Left cardiac atrium (tissue), 4 donors: ENCODE measurements around the gene FANCC. TPM values are rescaled to one million over a fixed set of nuclear protein-coding genes. Genes with fewer than 3 reads are reported as not detected.
"Not testable (repeated sequence)": the region's sequence is repeated elsewhere in the genome, so short reads cannot be mapped to it uniquely, and the experiment has no call there.

Experiments used
- ATAC-seq, 2 donors: fragments of 200-7000 bp; cut with Tn5 transposase; one replicate each; pipeline ENCODE4 v1.9.1; 2020; ENCODE audit warnings: mild to moderate bottlenecking in 2 of 2, moderate library complexity in 2 of 2
- DNase-seq: peaks from one replicate; pipeline ENCODE4 v3.0.0-alpha.2; 2020
- intact Hi-C, 2 donors: fragments of 100-400 bp; cut with DNase I; formaldehyde crosslinking; loops; one replicate each; pipeline versions ENCODE4 v1.14.1 to v1.15.1; 2022 to 2023
- total RNA-seq, 2 donors: library from RNA; stranded (reverse); fragmentation: NEBNext Ultra II Directional; extraction: Animal tissue kit (Norgen Biotek cat#: 25700); gene quantifications; one replicate each; pipeline ENCODE4 v1.2.1, GENCODE V29; 2021
- donor health status: DM: no; HTN: yes; CAD: no.
- donor health status: DM: no; HTN: yes; CAD: no; lungs with severe emphysema.
- donor health status: DM: yes; HTN: yes; CAD: no.
- donor health status: Dilated cardiomyopathy.

Gene FANCC
- total RNA-seq, 2 donors from 2014 or later: 5.0 to 6.2 TPM

- DNase-seq (no peak), ATAC-seq (peak in 1 of 2 donors; percentile 33)
- intact Hi-C loops: no loop called here
These were observed 66.9 kb downstream of the FANCC start for GRCh38 chr9:95250462-95251221.

- DNase-seq (no peak), ATAC-seq (no peak)
- intact Hi-C loops: no loop called here
These were observed 67.5 kb downstream of the FANCC start for GRCh38 chr9:95249986-95250385.

- no peak for ATAC-seq
- no peak for DNase-seq
- intact Hi-C loops: no loop called here
These were observed 71.0 kb downstream of the FANCC start for GRCh38 chr9:95246547-95246946.

DNA sequence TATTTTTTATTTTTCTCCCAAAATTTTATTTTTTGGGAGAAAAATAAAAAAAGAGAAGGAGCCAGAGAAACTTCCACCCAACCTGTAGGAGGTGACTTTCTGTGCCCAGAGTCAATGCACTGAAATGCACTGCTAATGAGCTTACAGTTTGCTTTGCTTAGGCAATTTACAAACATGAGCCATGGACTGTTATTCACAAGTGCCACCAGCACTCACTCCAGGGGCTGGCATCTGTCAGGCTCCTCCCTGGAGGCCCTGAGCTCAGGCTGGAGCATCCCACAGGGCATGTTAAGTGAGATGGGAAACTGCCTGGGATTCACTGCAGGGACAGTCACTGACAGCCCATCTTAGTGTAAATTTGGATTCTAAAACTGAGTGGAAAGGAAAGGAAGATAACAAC, 74.9 kb downstream of the FANCC start:
- DNase-seq: no peak
- intact Hi-C loops: no loop called here
- no peak for ATAC-seq

GRCh38 chr9:95239071-95239470, 78.4 kb downstream of the FANCC start:
- no peak for ATAC-seq

GRCh38 chr9:95237336-95237735, 80.2 kb downstream of the FANCC start:
- intact Hi-C loops: no loop called here
- ATAC-seq (no peak), DNase-seq (no peak)

More at GRCh38 chr9:95239071-95239470, 78.4 kb downstream of the FANCC start:
- intact Hi-C loops: no loop called here
- DNase-seq: no peak

DNA sequence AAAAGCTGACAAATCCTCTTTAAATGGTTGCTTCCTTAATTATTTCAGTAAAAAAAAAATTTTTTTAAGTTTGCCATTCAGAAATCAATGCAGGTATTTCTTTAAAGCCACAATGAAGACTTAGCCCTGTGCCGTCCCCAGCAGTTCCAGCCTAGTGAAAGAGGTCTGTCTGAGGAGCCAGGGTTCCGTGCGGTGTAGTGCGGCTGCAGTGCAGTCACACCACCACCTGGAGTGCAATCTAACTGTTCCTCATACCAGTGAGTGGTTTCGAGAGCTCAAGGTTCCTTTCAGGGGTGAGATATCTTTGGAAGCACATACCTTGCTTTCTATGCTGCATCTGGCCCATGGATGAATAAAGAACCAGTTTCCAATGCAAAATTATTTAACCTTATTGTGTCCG, 87.5 kb downstream of the FANCC start:
- ATAC-seq (no peak), DNase-seq (no peak)
- intact Hi-C loops: no loop called here

DNA sequence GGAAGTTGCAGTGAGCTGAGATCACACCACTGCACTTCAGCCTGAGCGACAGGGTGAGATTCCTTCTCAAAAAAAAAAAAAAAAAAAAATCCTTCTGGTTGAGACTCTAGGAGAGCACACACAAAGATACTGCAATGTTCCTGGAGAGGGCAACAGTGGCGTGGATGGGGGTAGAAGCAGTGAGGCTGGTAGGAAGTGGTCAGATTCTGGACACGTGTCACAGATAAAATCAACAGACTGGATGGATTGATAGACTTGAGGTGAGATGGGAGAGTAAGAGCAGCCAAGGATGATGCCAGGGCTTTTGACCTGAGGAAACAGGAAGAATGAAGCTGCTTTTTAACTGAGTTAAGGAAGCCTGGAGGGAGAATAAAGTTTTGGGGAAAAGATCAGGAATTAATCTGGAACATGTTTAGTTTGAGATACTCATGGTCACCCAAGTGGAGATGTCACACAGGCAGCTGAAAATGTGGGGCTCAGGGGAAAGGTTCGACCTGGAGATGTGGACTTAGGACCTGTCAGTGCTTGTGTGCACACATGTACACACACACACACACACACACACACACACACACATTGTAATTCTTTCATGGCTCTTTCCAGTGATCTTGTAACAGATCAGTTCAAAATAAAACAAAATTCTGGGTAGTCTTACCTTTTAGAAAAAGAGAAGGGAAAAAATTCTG, 88.1 kb downstream of the FANCC start:
- no peak for DNase-seq
- intact Hi-C loops: no loop called here
- no peak for ATAC-seq

DNA sequence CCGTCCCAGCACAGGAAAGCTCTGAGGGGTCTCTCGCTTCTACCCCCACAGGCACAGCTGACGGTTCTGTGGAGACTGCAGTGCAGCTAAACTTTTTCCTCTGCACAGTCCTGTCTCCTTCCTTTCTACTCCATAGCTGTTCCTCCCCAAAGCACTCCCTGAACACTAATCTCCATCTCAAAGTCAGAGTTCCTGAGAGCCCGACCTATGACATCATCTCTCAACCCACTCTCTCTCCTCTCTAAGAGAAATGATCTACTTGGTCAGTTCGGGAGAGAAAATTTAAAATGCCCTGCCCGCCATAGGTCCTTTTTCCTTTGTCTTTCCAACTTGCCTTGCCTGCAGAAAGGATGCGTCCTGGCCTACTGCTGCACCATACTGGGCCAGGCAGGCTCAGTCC, 90.6 kb downstream of the FANCC start:
- ATAC-seq (peak in 1 of 2 donors; percentile 23), DNase-seq (no peak)
- intact Hi-C loops: no loop called here

GRCh38 chr9:95225726-95226106, 91.8 kb downstream of the FANCC start:
- DNase-seq (no peak), ATAC-seq (no peak)
- intact Hi-C loops: no loop called here

GRCh38 chr9:95225076-95225725, 92.3 kb downstream of the FANCC start:
- DNase-seq: no peak
- intact Hi-C loops: no loop called here
- no peak for ATAC-seq

DNA sequence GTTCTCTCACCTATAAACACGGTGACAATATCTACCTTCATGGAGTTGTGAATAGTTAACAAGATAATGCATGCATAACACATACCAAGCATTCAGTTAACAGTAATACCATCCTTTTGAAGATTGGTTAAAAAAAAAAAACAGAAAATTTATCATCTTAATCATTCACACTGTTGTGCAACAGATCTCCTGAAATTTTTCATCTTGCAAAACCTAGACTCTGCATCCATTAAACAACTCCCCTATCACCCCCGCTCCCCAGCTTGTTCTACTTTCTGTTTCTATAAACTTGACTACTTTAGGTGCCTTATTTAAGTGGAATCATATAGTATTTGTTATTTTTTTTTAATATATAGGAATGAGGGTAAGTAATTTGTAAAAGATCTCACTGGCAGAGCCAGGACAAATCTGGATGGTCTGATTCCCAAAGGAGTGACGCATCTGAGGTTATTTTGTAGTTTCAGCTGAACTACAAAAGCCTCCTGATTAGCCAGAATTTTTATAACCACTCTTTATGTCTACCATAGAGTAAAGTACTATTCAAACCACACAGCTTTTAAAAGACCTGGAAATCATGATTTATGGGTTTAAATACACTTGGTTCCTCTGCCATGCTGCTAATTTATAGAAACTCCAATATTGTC, 93.0 kb downstream of the FANCC start:
- DNase-seq (no peak), ATAC-seq (no peak)
- intact Hi-C loops: no loop called here

DNA sequence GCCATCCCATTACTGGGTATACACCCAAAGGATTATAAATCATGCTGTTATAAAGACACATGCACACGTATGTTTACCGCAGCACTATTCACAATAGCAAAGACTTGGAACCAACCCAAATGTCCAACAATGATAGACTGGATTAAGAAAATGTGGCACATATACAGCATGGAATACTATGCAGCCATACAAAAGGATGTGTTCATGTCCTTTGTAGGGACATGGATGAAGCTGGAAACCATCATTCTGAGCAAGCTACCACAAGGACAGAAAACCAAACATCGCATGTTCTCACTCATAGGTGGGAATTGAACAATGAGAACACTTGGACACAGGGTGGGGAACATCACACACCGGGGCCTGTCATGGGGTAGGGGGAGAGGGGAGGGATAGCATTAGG, 97.2 kb downstream of the FANCC start:
- DNase-seq, intact Hi-C loops, ATAC-seq: not testable (repeated sequence)

DNA sequence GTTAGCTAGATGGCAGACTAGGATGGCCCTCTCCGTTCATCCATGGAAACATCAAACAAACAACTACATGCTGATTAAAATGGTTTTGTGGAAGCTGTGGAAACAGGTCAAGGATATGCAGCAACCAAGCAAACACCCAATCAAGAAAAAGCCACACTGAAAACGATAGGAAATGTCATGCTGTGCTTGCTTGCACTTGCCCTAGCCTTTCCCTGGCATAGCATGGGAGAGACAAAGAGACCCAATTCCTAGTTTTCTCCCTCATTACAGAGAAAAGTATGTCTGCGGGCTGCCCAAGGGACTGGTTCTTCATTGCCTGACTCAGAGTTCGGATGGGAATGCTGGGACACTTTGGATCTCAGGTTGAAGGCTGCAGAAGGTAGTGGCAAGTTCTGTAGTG, 98.7 kb downstream of the FANCC start:
- DNase-seq (no peak), ATAC-seq (no peak)
- intact Hi-C loops: no loop called here

DNA sequence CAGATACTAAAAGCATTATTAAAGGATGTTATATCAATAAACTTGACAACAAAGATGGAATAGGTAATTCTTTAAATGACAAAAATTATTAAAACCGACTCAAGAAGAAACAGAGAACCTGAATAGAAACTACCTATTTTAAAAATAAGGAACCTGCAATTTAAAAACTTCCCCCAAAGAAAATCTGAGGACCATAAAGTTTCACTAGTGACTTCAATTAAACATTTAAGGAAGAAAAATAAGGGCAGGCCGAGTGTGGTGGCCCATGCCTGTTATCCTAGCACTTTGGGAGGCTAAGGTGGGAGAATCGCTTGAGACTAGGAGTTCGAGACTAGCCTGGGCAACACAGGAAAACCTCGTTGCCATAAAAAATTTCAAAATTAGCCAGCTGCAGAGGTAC, 99.6 kb downstream of the FANCC start:
- intact Hi-C loops: no loop called here
- ATAC-seq (no peak), DNase-seq (no peak)

DNA sequence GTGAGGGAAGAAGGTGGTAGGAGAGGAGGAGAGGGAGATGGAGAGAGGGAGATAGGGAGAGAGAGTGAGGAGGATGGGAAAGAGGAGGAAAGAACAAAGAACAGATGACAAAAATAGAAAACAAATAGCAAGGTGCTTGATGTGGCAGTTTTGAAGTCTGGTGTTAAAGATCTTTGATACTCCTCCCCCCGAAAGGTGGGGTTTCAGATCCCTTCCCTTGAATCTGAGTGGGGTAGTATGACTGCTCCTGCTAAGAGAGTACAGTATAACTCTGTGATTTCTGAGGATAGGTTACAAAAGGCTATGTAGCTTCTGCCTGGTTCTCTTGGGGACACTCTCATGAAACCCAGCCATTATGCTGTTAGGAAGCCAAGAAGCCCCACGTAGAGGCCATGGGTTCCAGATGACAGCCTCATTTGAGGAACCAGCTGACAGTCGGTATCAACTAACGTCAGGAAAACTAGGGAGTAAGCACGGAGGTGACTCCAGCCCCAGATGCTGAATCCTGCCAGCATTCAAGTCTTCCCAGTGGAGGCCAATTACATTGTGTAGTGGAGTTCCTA, 102.1 kb downstream of the FANCC start:
- intact Hi-C loops: no loop called here
- no peak for DNase-seq
- no peak for ATAC-seq

GRCh38 chr9:95213117-95213516, 104.4 kb downstream of the FANCC start:
- ATAC-seq: no peak
- intact Hi-C loops: no loop called here
- DNase-seq: no peak

DNA sequence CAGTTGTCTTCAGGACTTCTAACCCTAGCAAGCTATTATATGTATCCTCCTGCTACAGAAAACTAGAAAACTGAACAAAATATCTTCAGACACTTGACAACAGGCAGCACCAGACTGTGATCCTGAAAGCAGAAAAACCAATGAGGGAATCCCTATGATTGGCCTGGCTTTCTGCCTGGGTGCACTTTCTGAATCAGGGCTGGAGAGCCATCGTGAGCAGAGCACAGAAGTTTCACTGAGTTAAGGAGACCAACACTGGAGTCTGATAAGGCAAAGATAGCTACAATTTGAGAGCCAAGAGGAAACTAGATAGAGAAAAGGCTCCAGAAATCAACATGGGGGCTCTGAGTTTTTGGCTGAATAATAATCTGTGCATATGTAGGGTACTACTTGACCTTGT, 106.5 kb downstream of the FANCC start:
- intact Hi-C loops: no loop called here
- DNase-seq: peak; percentile 29
- ATAC-seq: peak in 1 of 2 donors; percentile 50

- no peak for ATAC-seq
- DNase-seq: no peak
- intact Hi-C loops: no loop called here
These were observed 110.1 kb downstream of the FANCC start for GRCh38 chr9:95207403-95207802.

- DNase-seq (no peak), ATAC-seq (no peak)
- intact Hi-C loops: no loop called here
These were observed 111.4 kb downstream of the FANCC start for GRCh38 chr9:95206143-95206542.
